ENCODE results near the gene MADCAM1.
"Not testable (repeated sequence)": the region's sequence is repeated elsewhere in the genome, so short reads cannot be mapped to it uniquely, and the experiment has no call there.

Gene MADCAM1

GRCh38 chr19:474126-475078 is 21.9 kb upstream of the MADCAM1 start:
- H3K4me3 Mint-ChIP-seq = no peak overlapping the region
- peaks cover 2% of the 10 kb centered on the region for H3K9me3 Mint-ChIP-seq
- H3K27me3 Mint-ChIP-seq = peaks cover 7% of the 10 kb centered on the region
- ATAC-seq (ENCODE audit: low read depth) = no peak
- H3K36me3 Mint-ChIP-seq = no peaks in the 10 kb centered on the region
- no peak overlapping the region for H3K27ac Mint-ChIP-seq
- H3K4me1 Mint-ChIP-seq = no peaks in the 10 kb centered on the region
- DNase-seq (ENCODE audit: low spot score in 2 of 2) = no peak

- DNase-seq (ENCODE audit: low spot score in 2 of 2) = no peak
- Mint-ChIP-seq H3K4me3 (no peak overlapping the region), H3K27me3 (peaks cover 7% of the 10 kb centered on the region), H3K9me3 (peaks cover 4% of the 10 kb centered on the region), H3K27ac (no peak overlapping the region), H3K36me3 (peaks cover 6% of the 10 kb centered on the region), H3K4me1 (peaks cover 4% of the 10 kb centered on the region)
- ATAC-seq (ENCODE audit: low read depth) = no peak
Observed at GRCh38 chr19:475360-475759, 20.9 kb upstream of the MADCAM1 start.

- DNase-seq (ENCODE audit: low spot score in 2 of 2) = no peak
- Mint-ChIP-seq H3K4me3 (no peak overlapping the region), H3K9me3 (peaks cover 15% of the 10 kb centered on the region), H3K36me3 (peaks cover 14% of the 10 kb centered on the region), H3K4me1 (peaks cover 17% of the 10 kb centered on the region), H3K27ac (peak overlapping the region; percentile 76), H3K27me3 (peaks cover 7% of the 10 kb centered on the region)
- ATAC-seq (ENCODE audit: low read depth) = no peak
Observed at GRCh38 chr19:478236-478903, 17.9 kb upstream of the MADCAM1 start.

GRCh38 chr19:478976-479375 is 17.3 kb upstream of the MADCAM1 start:
- DNase-seq (ENCODE audit: low spot score in 2 of 2) (no peak), ATAC-seq (ENCODE audit: low read depth) (no peak)
- H3K4me3 Mint-ChIP-seq = no peak overlapping the region
- peaks cover 16% of the 10 kb centered on the region for H3K36me3 Mint-ChIP-seq
- H3K9me3 Mint-ChIP-seq = peaks cover 15% of the 10 kb centered on the region
- peaks cover 17% of the 10 kb centered on the region for H3K4me1 Mint-ChIP-seq
- H3K27ac Mint-ChIP-seq = peak overlapping the region; percentile 76
- H3K27me3 Mint-ChIP-seq = peaks cover 4% of the 10 kb centered on the region

- Mint-ChIP-seq H3K27me3 (peaks cover 2% of the 10 kb centered on the region), H3K36me3 (peaks cover 16% of the 10 kb centered on the region), H3K4me1 (peaks cover 17% of the 10 kb centered on the region), H3K27ac (peak overlapping the region; percentile 98), H3K9me3 (peaks cover 15% of the 10 kb centered on the region), H3K4me3 (peak overlapping the region; percentile 56)
- peak; percentile 32 for ATAC-seq (ENCODE audit: low read depth)
- DNase-seq (ENCODE audit: low spot score in 2 of 2) = no peak
Observed at GRCh38 chr19:480016-480855, 16.1 kb upstream of the MADCAM1 start.

- H3K36me3 Mint-ChIP-seq = peaks cover 16% of the 10 kb centered on the region
- not testable (repeated sequence) for ATAC-seq (ENCODE audit: low read depth); DNase-seq (ENCODE audit: low spot score in 2 of 2); H3K27me3 Mint-ChIP-seq
- peak overlapping the region; percentile 56 for H3K4me3 Mint-ChIP-seq
- peak overlapping the region; percentile 98 for H3K27ac Mint-ChIP-seq
- H3K9me3 Mint-ChIP-seq = peaks cover 15% of the 10 kb centered on the region
- H3K4me1 Mint-ChIP-seq = peaks cover 17% of the 10 kb centered on the region
Observed at GRCh38 chr19:481100-481499, 15.2 kb upstream of the MADCAM1 start.

- Mint-ChIP-seq H3K4me1 (peaks cover 17% of the 10 kb centered on the region), H3K27ac (no peak overlapping the region), H3K36me3 (peaks cover 16% of the 10 kb centered on the region), H3K4me3 (no peak overlapping the region), H3K9me3 (peaks cover 15% of the 10 kb centered on the region), H3K27me3 (peaks cover 4% of the 10 kb centered on the region)
- DNase-seq (ENCODE audit: low spot score in 2 of 2) (no peak), ATAC-seq (ENCODE audit: low read depth) (no peak)
Observed at GRCh38 chr19:482186-483041, 13.9 kb upstream of the MADCAM1 start.

- peaks cover 17% of the 10 kb centered on the region for H3K4me1 Mint-ChIP-seq
- ATAC-seq (ENCODE audit: low read depth) (no peak), DNase-seq (ENCODE audit: low spot score in 2 of 2) (no peak)
- no peak overlapping the region for H3K27ac Mint-ChIP-seq
- peaks cover 15% of the 10 kb centered on the region for H3K9me3 Mint-ChIP-seq
- peaks cover 16% of the 10 kb centered on the region for H3K36me3 Mint-ChIP-seq
- no peak overlapping the region for H3K4me3 Mint-ChIP-seq
- H3K27me3 Mint-ChIP-seq = peaks cover 4% of the 10 kb centered on the region
Observed at GRCh38 chr19:483332-484072, 12.8 kb upstream of the MADCAM1 start.

- no peak for DNase-seq (ENCODE audit: low spot score in 2 of 2)
- peaks cover 15% of the 10 kb centered on the region for H3K9me3 Mint-ChIP-seq
- H3K4me1 Mint-ChIP-seq = peaks cover 18% of the 10 kb centered on the region
- peaks cover 16% of the 10 kb centered on the region for H3K36me3 Mint-ChIP-seq
- peaks cover 4% of the 10 kb centered on the region for H3K27me3 Mint-ChIP-seq
- no peak overlapping the region for H3K4me3 Mint-ChIP-seq
- H3K27ac Mint-ChIP-seq = no peak overlapping the region
- ATAC-seq (ENCODE audit: low read depth) = no peak
Observed at GRCh38 chr19:484494-484893, 11.8 kb upstream of the MADCAM1 start.

GRCh38 chr19:485077-485476 is 11.2 kb upstream of the MADCAM1 start:
- no peak for DNase-seq (ENCODE audit: low spot score in 2 of 2)
- Mint-ChIP-seq H3K4me1 (peaks cover 19% of the 10 kb centered on the region), H3K9me3 (peaks cover 14% of the 10 kb centered on the region), H3K4me3 (no peak overlapping the region), H3K27me3 (peaks cover 4% of the 10 kb centered on the region), H3K36me3 (peaks cover 13% of the 10 kb centered on the region), H3K27ac (no peak overlapping the region)
- no peak for ATAC-seq (ENCODE audit: low read depth)

- peak overlapping the region; percentile 27 for H3K4me3 Mint-ChIP-seq
- DNase-seq (ENCODE audit: low spot score in 2 of 2) = no peak
- peaks cover 6% of the 10 kb centered on the region for H3K36me3 Mint-ChIP-seq
- no peak overlapping the region for H3K27ac Mint-ChIP-seq
- peaks cover 7% of the 10 kb centered on the region for H3K9me3 Mint-ChIP-seq
- ATAC-seq (ENCODE audit: low read depth) = no peak
- peaks cover 12% of the 10 kb centered on the region for H3K4me1 Mint-ChIP-seq
- peaks cover 4% of the 10 kb centered on the region for H3K27me3 Mint-ChIP-seq
Observed at GRCh38 chr19:485583-486236, 10.6 kb upstream of the MADCAM1 start.

Measured in memory B cell (primary cell).